OCI-LY7 (cell line): ENCODE results near the gene ABI3BP.

Experiments used
- CTCF ChIP-seq: fragments of 200-600 bp; sonication (generic); conservative IDR thresholded peaks from 2 replicates; pipeline ENCODE4 v1.5.1; 2014; ENCODE audit warnings: mild to moderate bottlenecking, antibody characterized with exemption, low read length, moderate library complexity, mixed read lengths
- EZH2phosphoT487 ChIP-seq: fragments of 200-600 bp; sonication (generic); IDR thresholded peaks from 2 replicates; pipeline ENCODE4 v1.6.1; 2018; ENCODE audit warnings: low read depth, borderline replicate concordance, mild to moderate bottlenecking, mixed run types, antibody characterized with exemption, low read length, moderate library complexity, mixed read lengths

- TF ChIP-seq CTCF (no peak), EZH2phosphoT487 (no peak)
These were observed 136.4 kb downstream of the ABI3BP start for GRCh38 chr3:100856821-100857220.
